Epithelial cell of esophagus (primary cell): ENCODE measurements around the gene TACC2.

ENCODE experiments used
- DNase-seq: peaks from one replicate; pipeline ENCODE4 v3.0.0; 2010; ENCODE audit warnings: low read depth
- H3K4me3 ChIP-seq: 2 replicates; pipeline ENCODE4 v1.5.1; 2011; ENCODE audit warnings: mild to moderate bottlenecking, low read length, control low read depth
- TF ChIP-seq, protein P1 (sequence below): IDR thresholded peaks from 2 replicates; pipeline ENCODE4 v1.5.1; 2011; ENCODE audit warnings: low read depth, mild to moderate bottlenecking, low read length, control low read depth, inconsistent platforms; ENCODE audit not compliant: insufficient read depth; ENCODE audit errors: missing control alignments

Gene TACC2

DNA sequence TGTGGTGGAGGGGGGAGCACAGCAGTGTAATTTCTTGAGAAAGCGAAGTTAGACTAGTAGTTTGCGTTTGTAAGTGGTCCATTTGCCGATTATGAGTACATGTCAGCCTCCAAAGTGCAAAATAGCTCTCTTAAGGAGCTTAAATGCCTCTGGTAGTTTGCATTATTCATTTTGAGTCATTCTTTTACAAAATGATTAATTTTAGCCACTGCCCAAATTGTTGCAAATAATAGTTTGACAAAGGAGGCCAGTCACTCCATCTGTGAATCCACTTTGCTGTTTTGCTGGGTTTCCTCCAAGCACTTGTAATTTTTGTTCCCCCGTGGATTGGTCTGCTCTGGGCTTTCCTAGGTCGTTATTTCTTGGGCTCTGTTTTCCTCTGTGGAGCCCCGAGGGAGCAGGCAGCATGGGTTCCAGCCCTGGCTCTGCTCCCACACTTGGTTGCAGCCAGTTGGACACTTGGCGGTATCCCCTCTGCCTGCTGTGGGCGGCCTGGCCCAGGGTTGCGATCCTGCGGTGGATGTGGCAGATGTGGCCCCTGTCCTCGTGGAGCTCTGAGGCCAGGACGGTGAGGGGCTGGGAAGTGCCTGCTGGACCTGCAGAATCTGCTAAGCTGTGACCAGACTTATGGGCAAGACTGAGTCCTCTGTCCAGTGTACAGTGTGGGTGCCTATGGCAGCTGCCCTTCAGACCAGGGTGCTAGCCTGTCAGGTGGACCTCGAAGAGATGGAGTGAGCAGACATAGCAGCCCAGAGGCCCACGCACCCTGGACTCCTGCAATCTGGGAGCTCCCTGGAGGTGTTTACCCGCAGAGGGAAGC lies 153.1 kb downstream of the TACC2 start:
- no peak overlapping the region for H3K4me3 ChIP-seq
- TF ChIP-seq, protein P1, sequence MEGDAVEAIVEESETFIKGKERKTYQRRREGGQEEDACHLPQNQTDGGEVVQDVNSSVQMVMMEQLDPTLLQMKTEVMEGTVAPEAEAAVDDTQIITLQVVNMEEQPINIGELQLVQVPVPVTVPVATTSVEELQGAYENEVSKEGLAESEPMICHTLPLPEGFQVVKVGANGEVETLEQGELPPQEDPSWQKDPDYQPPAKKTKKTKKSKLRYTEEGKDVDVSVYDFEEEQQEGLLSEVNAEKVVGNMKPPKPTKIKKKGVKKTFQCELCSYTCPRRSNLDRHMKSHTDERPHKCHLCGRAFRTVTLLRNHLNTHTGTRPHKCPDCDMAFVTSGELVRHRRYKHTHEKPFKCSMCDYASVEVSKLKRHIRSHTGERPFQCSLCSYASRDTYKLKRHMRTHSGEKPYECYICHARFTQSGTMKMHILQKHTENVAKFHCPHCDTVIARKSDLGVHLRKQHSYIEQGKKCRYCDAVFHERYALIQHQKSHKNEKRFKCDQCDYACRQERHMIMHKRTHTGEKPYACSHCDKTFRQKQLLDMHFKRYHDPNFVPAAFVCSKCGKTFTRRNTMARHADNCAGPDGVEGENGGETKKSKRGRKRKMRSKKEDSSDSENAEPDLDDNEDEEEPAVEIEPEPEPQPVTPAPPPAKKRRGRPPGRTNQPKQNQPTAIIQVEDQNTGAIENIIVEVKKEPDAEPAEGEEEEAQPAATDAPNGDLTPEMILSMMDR = no peak
- peak; percentile 64 for DNase-seq

GRCh38 chr10:122142641-122143237 lies 153.8 kb downstream of the TACC2 start:
- DNase-seq = peak; percentile 21
- TF ChIP-seq, protein P1 = peak; percentile 85
- no peak overlapping the region for H3K4me3 ChIP-seq

GRCh38 chr10:122143238-122143841 lies 154.4 kb downstream of the TACC2 start:
- TF ChIP-seq, protein P1 = no peak
- no peak overlapping the region for H3K4me3 ChIP-seq
- DNase-seq = peak; percentile 60

- no peak for DNase-seq
- H3K4me3 ChIP-seq = no peak overlapping the region
Observed at GRCh38 chr10:122144199-122144598, 155.2 kb downstream of the TACC2 start.

GRCh38 chr10:122145113-122145512 lies 156.2 kb downstream of the TACC2 start:
- no peak overlapping the region for H3K4me3 ChIP-seq
- no peak for DNase-seq
- TF ChIP-seq, protein P1 = no peak

More at GRCh38 chr10:122144199-122144598, 155.2 kb downstream of the TACC2 start:
- TF ChIP-seq, protein P1 = no peak

GRCh38 chr10:122147663-122148062 lies 158.7 kb downstream of the TACC2 start:
- H3K4me3 ChIP-seq = no peak overlapping the region
- DNase-seq = no peak
- TF ChIP-seq, protein P1 = no peak
